HCT116 (cell line): ENCODE results near the gene GALNT14. TPM values are rescaled to one million over a fixed set of nuclear protein-coding genes. Genes with fewer than 3 reads are reported as not detected.

ENCODE experiments used
- ATAC-seq: fragments of 200-7000 bp; cut with Tn5 transposase; 2 replicates; pipeline ENCODE4 v1.9.1; 2020; ENCODE audit warnings: mild to moderate bottlenecking, moderate library complexity
- BruUV-seq: library from RNA; stranded (reverse); fragments of 400-500 nt; replicated peaks from 2 replicates; lab custom pipeline; 2021; lab: Mats Ljungman, UMichigan
- CTCF ChIA-PET: fragments of 300-600 bp; sonication (Branson Sonifier 250); formaldehyde crosslinking; loops from one replicate; lab custom pipeline; 2021; ENCODE audit warnings: antibody characterized with exemption; lab: Charles Lee
- POLR2A ChIA-PET: fragments of 300-600, 350-600 bp; sonication (Branson Sonifier 250); formaldehyde crosslinking; loops from one replicate; lab custom pipeline; 2021; ENCODE audit warnings: antibody characterized with exemption; lab: Charles Lee
- RAD21 ChIA-PET, 2 experiments: fragments of 300-600 bp; sonication (Branson Sonifier 250); formaldehyde crosslinking; loops; one replicate each; lab custom pipeline; 2023; ENCODE audit warnings: low total read pairs in 2 of 2; ENCODE audit not compliant: uncharacterized antibody in 2 of 2, unreplicated experiment in 2 of 2, low non-redundant PET in 1 of 2; lab: Charles Lee
- DNase-seq: peaks from one replicate; pipeline ENCODE4 v3.0.0-alpha.2; 2010; ENCODE audit warnings: low read depth, low spot score
- H2AFZ ChIP-seq: fragments of 200-600 bp; shearing (Covaris generic), sonication (generic); 2 replicates; pipeline ENCODE4 v1.6.1; 2017; ENCODE audit warnings: low read depth, mixed run types, mixed read lengths, antibody characterized with exemption, low read length; ENCODE audit not compliant: poor library complexity, severe bottlenecking
- H3K27ac ChIP-seq: 2 replicates; pipeline ENCODE4 v1.5.1; 2012; ENCODE audit warnings: low read depth, low read length
- H3K27me3 ChIP-seq: fragments of 200-600 bp; sonication (generic); 2 replicates; pipeline ENCODE4 v1.6.1; 2016; ENCODE audit warnings: mixed run types, low read length, mixed read lengths; ENCODE audit not compliant: insufficient read depth
- H3K36me3 ChIP-seq, 2 experiments: fragments of 200-500 bp in 1 of 2; fragments of 200-600 bp in 1 of 2; sonication (Bioruptor generic) in 1 of 2; sonication (generic) in 1 of 2; 2 replicates each; pipeline versions ENCODE4 v1.5.1 to v1.6.1; 2014 to 2016; ENCODE audit warnings: low read length in 2 of 2, inconsistent platforms in 1 of 2, mixed read lengths in 1 of 2, mixed run types in 1 of 2; ENCODE audit not compliant: insufficient read depth in 2 of 2, control insufficient read depth in 1 of 2
- H3K4me1 ChIP-seq, 2 experiments: fragments of 200-600 bp in 1 of 2; sonication (generic) in 1 of 2; 2 replicates each; pipeline versions ENCODE4 v1.5.1 to v1.6.1; 2012 to 2017; ENCODE audit warnings: low read length in 2 of 2, inconsistent platforms in 1 of 2, mild to moderate bottlenecking in 1 of 2, mixed read lengths in 1 of 2, mixed run types in 1 of 2, moderate library complexity in 1 of 2; ENCODE audit not compliant: insufficient read depth in 2 of 2, control insufficient read depth in 1 of 2
- H3K4me2 ChIP-seq: fragments of 200-600 bp; sonication (generic); 2 replicates; pipeline ENCODE4 v1.6.1; 2017; ENCODE audit warnings: mixed run types, low read length, mixed read lengths
- H3K4me3 ChIP-seq, 2 experiments: fragments of 200-600 bp in 1 of 2; sonication (generic) in 1 of 2; replicated peaks in 1 of 2; 2 replicates each; pipeline ENCODE4 v1.5.1; 2011 to 2016; ENCODE audit warnings: low read length in 2 of 2, control low read depth in 1 of 2, low read depth in 1 of 2, mild to moderate bottlenecking in 1 of 2, mixed read lengths in 1 of 2, mixed run types in 1 of 2
- H3K79me2 ChIP-seq: fragments of 200-600 bp; sonication (generic); 2 replicates; pipeline ENCODE4 v1.6.1; 2017; ENCODE audit warnings: mild to moderate bottlenecking, mixed run types, low read length, moderate library complexity, mixed read lengths; ENCODE audit not compliant: insufficient read depth
- H3K9ac ChIP-seq: fragments of 200-600 bp; sonication (generic); 2 replicates; pipeline ENCODE4 v1.6.1; 2016; ENCODE audit warnings: low read length, mixed read lengths
- H3K9me2 ChIP-seq: fragments of 200-600 bp; sonication (generic), shearing (Covaris generic); 2 replicates; pipeline ENCODE4 v1.6.1; 2017; ENCODE audit warnings: mixed run types, mild to moderate bottlenecking, moderate library complexity; ENCODE audit not compliant: insufficient read depth
- H3K9me3 ChIP-seq, 2 experiments: fragments of 200-500 bp in 1 of 2; fragments of 200-600 bp in 1 of 2; sonication (Bioruptor generic) in 1 of 2; sonication (generic) in 1 of 2; 2 replicates each; pipeline ENCODE4 v1.6.1; 2014 to 2017; ENCODE audit warnings: low read length in 2 of 2, mixed read lengths in 2 of 2, inconsistent platforms in 1 of 2, low read depth in 1 of 2, mild to moderate bottlenecking in 1 of 2, mixed run types in 1 of 2, moderate library complexity in 1 of 2; ENCODE audit not compliant: control insufficient read depth in 1 of 2, insufficient read depth in 1 of 2
- H4K20me1 ChIP-seq: fragments of 200-600 bp; sonication (generic), shearing (Covaris generic); 2 replicates; pipeline ENCODE4 v1.6.1; 2017; ENCODE audit warnings: mixed run types, mild to moderate bottlenecking, moderate library complexity; ENCODE audit not compliant: insufficient read depth
- ATF3 ChIP-seq: IDR thresholded peaks from 2 replicates; pipeline ENCODE4 v1.6.1; 2012
- CBX3 ChIP-seq: IDR thresholded peaks from 2 replicates; pipeline ENCODE4 v1.6.1; 2012; ENCODE audit warnings: low read depth
- CEBPB ChIP-seq: IDR thresholded peaks from 2 replicates; pipeline ENCODE4 v1.6.1; 2012; ENCODE audit warnings: low read depth
- CTCF ChIP-seq, 3 experiments: fragments of 200-600 bp in 1 of 3; sonication (generic) in 1 of 3; IDR thresholded peaks in 2 of 3; conservative IDR thresholded peaks in 1 of 3; 2 replicates each; pipeline ENCODE4 v1.5.1; 2012 to 2017; ENCODE audit warnings: low read depth in 2 of 3, low read length in 2 of 3, antibody characterized with exemption in 1 of 3, borderline replicate concordance in 1 of 3, control low read depth in 1 of 3, mild to moderate bottlenecking in 1 of 3, mixed read lengths in 1 of 3, mixed run types in 1 of 3, moderate library complexity in 1 of 3; ENCODE audit not compliant: insufficient read depth in 1 of 3
- EGR1 ChIP-seq: IDR thresholded peaks from 2 replicates; pipeline ENCODE4 v1.6.1; 2012; ENCODE audit warnings: low read depth
- ELF1 ChIP-seq: IDR thresholded peaks from 2 replicates; pipeline ENCODE4 v1.6.1; 2012; ENCODE audit warnings: low read depth, borderline replicate concordance
- EZH2 ChIP-seq: fragments of 200-600 bp; sonication (generic); IDR thresholded peaks from 2 replicates; pipeline ENCODE4 v1.6.1; 2017; ENCODE audit warnings: antibody characterized with exemption, mixed run types
- EZH2phosphoT487 ChIP-seq: fragments of 200-600 bp; IDR thresholded peaks from 2 replicates; pipeline ENCODE4 v1.6.1; 2018; ENCODE audit warnings: antibody characterized with exemption, borderline replicate concordance
- FOSL1 ChIP-seq: IDR thresholded peaks from 2 replicates; pipeline ENCODE4 v1.6.1; 2012; ENCODE audit warnings: low read depth
- JUND ChIP-seq: IDR thresholded peaks from 2 replicates; pipeline ENCODE4 v1.6.1; 2012
- MAX ChIP-seq: IDR thresholded peaks from 2 replicates; pipeline ENCODE4 v1.6.1; 2012
- REST ChIP-seq: IDR thresholded peaks from 2 replicates; pipeline ENCODE4 v1.6.1; 2012; ENCODE audit warnings: low read depth
- TCF7L2 ChIP-seq: IDR thresholded peaks from 2 replicates; pipeline ENCODE4 v1.7.0; 2011; ENCODE audit warnings: borderline replicate concordance, inconsistent platforms; ENCODE audit not compliant: insufficient read depth, insufficient read length; ENCODE audit errors: extremely low read depth
- YY1 ChIP-seq: IDR thresholded peaks from 2 replicates; pipeline ENCODE4 v1.6.1; 2011; ENCODE audit warnings: low read length, low read depth, moderate library complexity, mild to moderate bottlenecking; ENCODE audit not compliant: insufficient replicate concordance; ENCODE audit errors: extremely low read depth
- ZFX ChIP-seq: fragments of 450-650 bp; IDR thresholded peaks from 2 replicates; pipeline ENCODE4 v1.6.1; 2017
- intact Hi-C: fragments of 100-400 bp; cut with micrococcal nuclease; formaldehyde crosslinking; loops from 2 replicates; pipeline ENCODE4 v1.10.0; 2022
- total RNA-seq: library from RNA; stranded (reverse); gene quantifications from one replicate; pipeline ENCODE4 v1.2.1, GENCODE V29; 2021; ENCODE audit not compliant: unreplicated experiment

Gene GALNT14
- total RNA-seq, 1 experiment from 2014 or later, result 11.2 TPM

- Histone ChIP-seq H3K9me3 (no peaks in the 10 kb centered on the region), H3K4me2 (no peak overlapping the region), H3K27ac (no peak overlapping the region), H3K4me1 (no peaks in the 10 kb centered on the region), H3K4me3 (no peak overlapping the region), H2AFZ (no peak overlapping the region), H3K79me2 (no peaks in the 10 kb centered on the region), H4K20me1 (no peaks in the 10 kb centered on the region), H3K36me3 (no peaks in the 10 kb centered on the region), H3K9me2 (no peaks in the 10 kb centered on the region), H3K9ac (no peak overlapping the region), H3K27me3 (no peaks in the 10 kb centered on the region)
- intact Hi-C loops, result no loop called here
- no TSS peak for BruUV-seq
- TF ChIP-seq MAX (no peak), CBX3 (no peak), ELF1 (no peak), REST (no peak), YY1 (no peak), CEBPB (no peak)
- DNase-seq (no peak), ATAC-seq (no peak)
- CTCF ChIA-PET, result no interaction called here
- RAD21 ChIA-PET, result no interaction called here
- POLR2A ChIA-PET, result no interaction called here
These were observed 124.9 kb downstream of the GALNT14 start for GRCh38 chr2:31013301-31013700.

- Histone ChIP-seq H4K20me1 (no peaks in the 10 kb centered on the region), H2AFZ (no peak overlapping the region), H3K9me3 (no peaks in the 10 kb centered on the region), H3K79me2 (no peaks in the 10 kb centered on the region), H3K9ac (no peak overlapping the region), H3K27ac (no peak overlapping the region), H3K36me3 (no peaks in the 10 kb centered on the region), H3K9me2 (no peaks in the 10 kb centered on the region), H3K4me3 (no peak overlapping the region), H3K4me1 (no peaks in the 10 kb centered on the region), H3K27me3 (no peaks in the 10 kb centered on the region), H3K4me2 (no peak overlapping the region)
- ChIA-PET CTCF (no interaction called here), POLR2A (no interaction called here), RAD21 (no interaction called here)
- intact Hi-C loops, result no loop called here
- no TSS peak for BruUV-seq
- DNase-seq (no peak), ATAC-seq (no peak)
- TF ChIP-seq ATF3 (no peak), EZH2 (no peak), EGR1 (no peak), YY1 (no peak), JUND (no peak), CTCF (IDR thresholded peaks at IDR 0.05 in 2 of 3, conservative IDR thresholded peaks at IDR 0.05 in 1 of 3; ENCODE audit: borderline replicate concordance in 1 of 3, insufficient read depth in 1 of 3, low read depth in 2 of 3, low read length in 2 of 3) (no peak), FOSL1 (no peak), ZFX (no peak), EZH2phosphoT487 (no peak), TCF7L2 (no peak), MAX (no peak)
These were observed 125.8 kb downstream of the GALNT14 start for GRCh38 chr2:31012406-31012805.
